Endothelial cell of hepatic sinusoid (primary cell): ENCODE measurements around the gene NUP37.
"Not testable (repeated sequence)": the region's sequence is repeated elsewhere in the genome, so short reads cannot be mapped to it uniquely, and the experiment has no call there.

ENCODE experiments used
- in situ Hi-C: cut with HindIII; loops from 2 replicates; pipeline ENCODE4 v1.10.0; 2017; ENCODE audit warnings: low sequenced_read_pairs

NUP37 gene

GRCh38 chr12:102095677-102096263 is 24.1 kb downstream of the NUP37 start:
- in situ Hi-C loops = no loop called here

GRCh38 chr12:102093319-102093718 is 26.6 kb downstream of the NUP37 start:
- in situ Hi-C loops = no loop called here

- in situ Hi-C loops = not testable (repeated sequence)
These were observed 30.6 kb downstream of the NUP37 start for GRCh38 chr12:102089228-102089835.

GRCh38 chr12:102080842-102081241 is 39.1 kb downstream of the NUP37 start:
- in situ Hi-C loops = no loop called here

- in situ Hi-C loops = not testable (repeated sequence)
These were observed 47.8 kb downstream of the NUP37 start for GRCh38 chr12:102072092-102072491.

GRCh38 chr12:102069707-102070106 is 50.2 kb downstream of the NUP37 start:
- in situ Hi-C loops = no loop called here

GRCh38 chr12:102067574-102068258 is 52.2 kb downstream of the NUP37 start:
- in situ Hi-C loops = no loop called here

GRCh38 chr12:102064476-102064875 is 55.4 kb downstream of the NUP37 start:
- in situ Hi-C loops = no loop called here

GRCh38 chr12:102063069-102063468 is 56.8 kb downstream of the NUP37 start:
- in situ Hi-C loops = no loop called here

GRCh38 chr12:102062419-102062806 is 57.5 kb downstream of the NUP37 start:
- in situ Hi-C loops = no loop called here

GRCh38 chr12:102061560-102062418 is 58.1 kb downstream of the NUP37 start, which contains the start of gene WASHC3:
WASHC3 (minus strand) TSS chr12:102061991; CDS start chr12:102061962, 29 bp downstream.
- in situ Hi-C loops = no loop called here

- in situ Hi-C loops = no loop called here
These were observed 58.8 kb downstream of the NUP37 start for GRCh38 chr12:102061096-102061559.

GRCh38 chr12:102059343-102059742 is 60.6 kb downstream of the NUP37 start:
- in situ Hi-C loops = no loop called here

GRCh38 chr12:102054345-102054744 is 65.6 kb downstream of the NUP37 start:
- in situ Hi-C loops = no loop called here

- in situ Hi-C loops = no loop called here
These were observed 66.9 kb downstream of the NUP37 start for GRCh38 chr12:102053062-102053349.

- in situ Hi-C loops = no loop called here
These were observed 67.5 kb downstream of the NUP37 start for GRCh38 chr12:102052192-102053061.

GRCh38 chr12:102051431-102051965 is 68.4 kb downstream of the NUP37 start:
- in situ Hi-C loops = no loop called here

GRCh38 chr12:102050660-102051430 is 69.1 kb downstream of the NUP37 start:
- in situ Hi-C loops = no loop called here

- in situ Hi-C loops = no loop called here
These were observed 76.0 kb downstream of the NUP37 start for GRCh38 chr12:102043928-102044327.
